Activated CD8-positive, alpha-beta T cell treated with anti-CD3 and anti-CD28 coated beads, Interleukin-2, amount 10 ng/mL, durations not matched to agents 7 days and 5 days (primary cell): Measurements from ENCODE around the gene SLC1A4. TPM values are rescaled to one million over a fixed set of nuclear protein-coding genes. Genes with fewer than 3 reads are reported as not detected.
"Not testable (repeated sequence)": the region's sequence is repeated elsewhere in the genome, so short reads cannot be mapped to it uniquely, and the experiment has no call there.

ENCODE experiments used
- ATAC-seq: fragments of 150-1000 bp; cut with Tn5 transposase; one replicate; pipeline ENCODE4 v1.10.0; 2021; ENCODE audit warnings: moderate library complexity
- CTCF ChIA-PET: fragments of 350-600 bp; sonication (Branson Sonifier 250); formaldehyde crosslinking; loops from one replicate; lab custom pipeline; 2021; ENCODE audit warnings: antibody characterized with exemption; lab: Charles Lee
- POLR2A ChIA-PET: fragments of 350-600 bp; sonication (Branson Sonifier 250); formaldehyde crosslinking; loops from one replicate; lab custom pipeline; 2021; ENCODE audit warnings: antibody characterized with exemption; lab: Charles Lee
- DNase-seq: peaks from one replicate; pipeline ENCODE4 v3.0.0-alpha.2; 2020
- H3K27ac Mint-ChIP-seq: one replicate; pipeline ENCODE4 v1.8.0; 2021; ENCODE audit warnings: mild to moderate bottlenecking, mixed read lengths
- H3K27me3 Mint-ChIP-seq: one replicate; pipeline ENCODE4 v1.8.0; 2021; ENCODE audit warnings: low read depth, mixed read lengths
- H3K36me3 Mint-ChIP-seq: one replicate; pipeline ENCODE4 v1.8.0; 2021; ENCODE audit warnings: low read depth, mixed read lengths
- H3K4me1 Mint-ChIP-seq: one replicate; pipeline ENCODE4 v1.8.0; 2021; ENCODE audit warnings: low read depth, mixed read lengths
- H3K4me3 Mint-ChIP-seq: one replicate; pipeline ENCODE4 v1.8.0; 2021; ENCODE audit warnings: mild to moderate bottlenecking, mixed read lengths
- H3K9me3 Mint-ChIP-seq: one replicate; pipeline ENCODE4 v1.8.0; 2022; ENCODE audit warnings: mixed read lengths; ENCODE audit not compliant: insufficient read depth
- total RNA-seq, 2 experiments: library from RNA; stranded (reverse); gene quantifications; one replicate each; pipeline ENCODE4 v1.2.3, GENCODE V29; 2021

Gene SLC1A4
- total RNA-seq, 2 experiments from 2014 or later = 48.8 to 50.1 TPM

GRCh38 chr2:64950226-64951160 lies 38.7 kb upstream of the SLC1A4 start:
- H3K4me3 Mint-ChIP-seq = no peak overlapping the region
- no peak overlapping the region for H3K27ac Mint-ChIP-seq
- ATAC-seq = no peak
- no peak for DNase-seq
- H3K36me3 Mint-ChIP-seq = peaks cover 14% of the 10 kb centered on the region
- peaks cover 8% of the 10 kb centered on the region for H3K9me3 Mint-ChIP-seq
- POLR2A ChIA-PET = no interaction called here
- H3K4me1 Mint-ChIP-seq = peaks cover 34% of the 10 kb centered on the region
- no peaks in the 10 kb centered on the region for H3K27me3 Mint-ChIP-seq
- CTCF ChIA-PET = interaction anchor here (0.8 to 1.5 kb wide), 2 partner anchors 14 to 26 kb away, joined by 3 to 4 read pairs; no protein-coding TSS in a partner anchor

- Mint-ChIP-seq H3K4me3 (no peak overlapping the region), H3K27me3 (no peaks in the 10 kb centered on the region), H3K27ac (no peak overlapping the region), H3K36me3 (peaks cover 13% of the 10 kb centered on the region), H3K9me3 (peaks cover 7% of the 10 kb centered on the region), H3K4me1 (peaks cover 25% of the 10 kb centered on the region)
- DNase-seq = no peak
- ATAC-seq = no peak
- ChIA-PET CTCF (interaction anchor here (1.5 kb wide), 1 partner anchor 13 kb away, joined by 4 read pairs; no protein-coding TSS in a partner anchor), POLR2A (no interaction called here)
Observed at GRCh38 chr2:64951306-64951953, 37.8 kb upstream of the SLC1A4 start.

- no peaks in the 10 kb centered on the region for H3K27me3 Mint-ChIP-seq
- no peak for ATAC-seq
- POLR2A ChIA-PET = interaction anchor here (0.6 kb wide), 1 partner anchor 33 kb away, joined by 3 read pairs; no protein-coding TSS in a partner anchor
- H3K36me3 Mint-ChIP-seq = peaks cover 13% of the 10 kb centered on the region
- DNase-seq = no peak
- CTCF ChIA-PET = interaction anchor here (3.1 kb wide), 1 partner anchor 34 kb away, joined by 9 read pairs; no protein-coding TSS in a partner anchor
- no peak overlapping the region for H3K4me3 Mint-ChIP-seq
- H3K9me3 Mint-ChIP-seq = peaks cover 7% of the 10 kb centered on the region
- H3K27ac Mint-ChIP-seq = no peak overlapping the region
- H3K4me1 Mint-ChIP-seq = peaks cover 18% of the 10 kb centered on the region
Observed at GRCh38 chr2:64952096-64952495, 37.1 kb upstream of the SLC1A4 start.

GRCh38 chr2:64952511-64953482 lies 36.4 kb upstream of the SLC1A4 start:
- ChIA-PET POLR2A (interaction anchor here (0.6 to 1.4 kb wide), 5 partner anchors 12 to 35 kb away, joined by 3 to 4 read pairs (median 3); no protein-coding TSS in a partner anchor), CTCF (interaction anchor here (1.2 to 3.1 kb wide), 4 partner anchors 9 to 35 kb away, joined by 3 to 9 read pairs (median 3); no protein-coding TSS in a partner anchor)
- Mint-ChIP-seq H3K27me3 (no peaks in the 10 kb centered on the region), H3K4me1 (peaks cover 12% of the 10 kb centered on the region), H3K36me3 (peaks cover 12% of the 10 kb centered on the region), H3K27ac (no peak overlapping the region), H3K4me3 (no peak overlapping the region), H3K9me3 (peaks cover 7% of the 10 kb centered on the region)
- ATAC-seq = no peak
- no peak for DNase-seq

- Mint-ChIP-seq H3K9me3 (peaks cover 7% of the 10 kb centered on the region), H3K4me3 (no peak overlapping the region), H3K4me1 (peaks cover 3% of the 10 kb centered on the region), H3K36me3 (peaks cover 6% of the 10 kb centered on the region), H3K27ac (no peak overlapping the region), H3K27me3 (no peaks in the 10 kb centered on the region)
- POLR2A ChIA-PET = no interaction called here
- DNase-seq = no peak
- CTCF ChIA-PET = interaction anchor here (1.5 kb wide), 1 partner anchor 8 kb away, joined by 4 read pairs; no protein-coding TSS in a partner anchor
- no peak for ATAC-seq
Observed at GRCh38 chr2:64955467-64955866, 33.7 kb upstream of the SLC1A4 start.

GRCh38 chr2:64957109-64957903 lies 31.9 kb upstream of the SLC1A4 start:
- ChIA-PET POLR2A (interaction anchor here (0.6 to 1.0 kb wide), 2 partner anchors 11 to 342 kb away, joined by 3 to 4 read pairs; no protein-coding TSS in a partner anchor), CTCF (interaction anchor here (1.2 to 1.4 kb wide), 2 partner anchors 22 to 33 kb away, joined by 3 to 4 read pairs; no protein-coding TSS in a partner anchor)
- H3K9me3 Mint-ChIP-seq = peaks cover 7% of the 10 kb centered on the region
- peaks cover 3% of the 10 kb centered on the region for H3K4me1 Mint-ChIP-seq
- no peaks in the 10 kb centered on the region for H3K27me3 Mint-ChIP-seq
- ATAC-seq (no peak), DNase-seq (no peak)
- H3K27ac Mint-ChIP-seq = no peak overlapping the region
- no peak overlapping the region for H3K4me3 Mint-ChIP-seq
- H3K36me3 Mint-ChIP-seq = peaks cover 6% of the 10 kb centered on the region

- peaks cover 4% of the 10 kb centered on the region for H3K36me3 Mint-ChIP-seq
- H3K4me3 Mint-ChIP-seq = no peak overlapping the region
- H3K9me3 Mint-ChIP-seq = peaks cover 7% of the 10 kb centered on the region
- peaks cover 3% of the 10 kb centered on the region for H3K4me1 Mint-ChIP-seq
- H3K27ac Mint-ChIP-seq = no peak overlapping the region
- DNase-seq (no peak), ATAC-seq (no peak)
- ChIA-PET CTCF (no interaction called here), POLR2A (interaction anchor here (1.0 kb wide), 1 partner anchor 13 kb away, joined by 3 read pairs; no protein-coding TSS in a partner anchor)
- H3K27me3 Mint-ChIP-seq = no peaks in the 10 kb centered on the region
Observed at GRCh38 chr2:64958556-64958955, 30.6 kb upstream of the SLC1A4 start.

GRCh38 chr2:64960819-64961218 lies 28.4 kb upstream of the SLC1A4 start:
- CTCF ChIA-PET = interaction anchor here (0.9 kb wide), 1 partner anchor 38 kb away, joined by 3 read pairs; no protein-coding TSS in a partner anchor
- no peak for ATAC-seq

GRCh38 chr2:64963138-64963537 lies 26.1 kb upstream of the SLC1A4 start:
- H3K27ac Mint-ChIP-seq, H3K9me3 Mint-ChIP-seq, H3K36me3 Mint-ChIP-seq, H3K27me3 Mint-ChIP-seq, H3K4me3 Mint-ChIP-seq, DNase-seq, ATAC-seq, H3K4me1 Mint-ChIP-seq: not testable (repeated sequence)
- ChIA-PET POLR2A (interaction anchor here (1.5 kb wide), 1 partner anchor 17 kb away, joined by 10 read pairs; no protein-coding TSS in a partner anchor), CTCF (interaction anchor here (0.8 to 2.8 kb wide), 2 partner anchors 45 to 47 kb away, joined by 3 to 13 read pairs; no protein-coding TSS in a partner anchor)

More at GRCh38 chr2:64960819-64961218, 28.4 kb upstream of the SLC1A4 start:
- DNase-seq = no peak
- POLR2A ChIA-PET = no interaction called here
- H3K36me3 Mint-ChIP-seq = no peaks in the 10 kb centered on the region
- H3K27me3 Mint-ChIP-seq = no peaks in the 10 kb centered on the region
- H3K27ac Mint-ChIP-seq = no peak overlapping the region
- H3K4me3 Mint-ChIP-seq = no peak overlapping the region
- H3K9me3 Mint-ChIP-seq = no peaks in the 10 kb centered on the region
- H3K4me1 Mint-ChIP-seq = peaks cover 3% of the 10 kb centered on the region

- CTCF ChIA-PET = interaction anchor here (0.8 to 2.8 kb wide), 4 partner anchors 13 to 48 kb away, joined by 3 to 13 read pairs (median 6); no protein-coding TSS in a partner anchor
- H3K9me3 Mint-ChIP-seq = no peaks in the 10 kb centered on the region
- H3K27ac Mint-ChIP-seq = no peak overlapping the region
- DNase-seq = no peak
- H3K4me1 Mint-ChIP-seq = no peaks in the 10 kb centered on the region
- ATAC-seq = no peak
- POLR2A ChIA-PET = interaction anchor here (1.5 kb wide), 1 partner anchor 18 kb away, joined by 10 read pairs; no protein-coding TSS in a partner anchor
- H3K4me3 Mint-ChIP-seq = no peak overlapping the region
- no peaks in the 10 kb centered on the region for H3K36me3 Mint-ChIP-seq
- H3K27me3 Mint-ChIP-seq = no peaks in the 10 kb centered on the region
Observed at GRCh38 chr2:64963719-64964118, 25.5 kb upstream of the SLC1A4 start.
